KMS-11 (cell line): ENCODE results near the gene IGFBP6.

Experiments used
- H2AFZ ChIP-seq: fragments of 200-600 bp; sonication (generic); 2 replicates; pipeline ENCODE4 v1.6.1; 2016; ENCODE audit warnings: antibody characterized with exemption, mixed run types, low read depth
- H3K27ac ChIP-seq: fragments of 200-600 bp; sonication (generic); 2 replicates; pipeline ENCODE4 v1.6.1; 2016; ENCODE audit warnings: mild to moderate bottlenecking, mixed run types
- H3K27me3 ChIP-seq: fragments of 200-600 bp; sonication (generic); 2 replicates; pipeline ENCODE4 v1.6.1; 2017; ENCODE audit warnings: mild to moderate bottlenecking, low read depth, mixed run types, moderate library complexity; ENCODE audit not compliant: insufficient read depth
- H3K36me3 ChIP-seq: fragments of 200-600 bp; sonication (generic); 2 replicates; pipeline ENCODE4 v1.6.1; 2017; ENCODE audit warnings: mild to moderate bottlenecking, mixed run types; ENCODE audit not compliant: insufficient read depth
- H3K4me1 ChIP-seq: fragments of 200-600 bp; sonication (generic); 2 replicates; pipeline ENCODE4 v1.6.1; 2016; ENCODE audit warnings: mild to moderate bottlenecking, low read depth, mixed run types; ENCODE audit not compliant: poor library complexity, severe bottlenecking
- H3K4me2 ChIP-seq: fragments of 200-600 bp; sonication (generic); 2 replicates; pipeline ENCODE4 v1.7.0; 2016; ENCODE audit warnings: mild to moderate bottlenecking, mixed run types
- H3K4me3 ChIP-seq: fragments of 200-600 bp; sonication (generic); IDR thresholded peaks from 2 replicates; pipeline ENCODE4 v1.6.1; 2017; ENCODE audit warnings: low read depth, low read length, mixed read lengths; ENCODE audit not compliant: insufficient read depth
- H3K79me2 ChIP-seq: fragments of 200-600 bp; sonication (generic); 2 replicates; pipeline ENCODE4 v1.6.1; 2016; ENCODE audit warnings: low read depth, mixed run types; ENCODE audit not compliant: insufficient read depth
- H3K9ac ChIP-seq: fragments of 200-600 bp; sonication (generic); 2 replicates; pipeline ENCODE4 v1.6.1; 2016; ENCODE audit warnings: mild to moderate bottlenecking, mixed run types
- H4K20me1 ChIP-seq: fragments of 200-600 bp; sonication (generic); 2 replicates; pipeline ENCODE4 v1.6.1; 2016; ENCODE audit warnings: mild to moderate bottlenecking, mixed run types; ENCODE audit not compliant: insufficient read depth
- CTCF ChIP-seq: fragments of 200-600 bp; sonication (generic); conservative IDR thresholded peaks from 2 replicates; pipeline ENCODE4 v1.6.1; 2017; ENCODE audit warnings: low read depth, mild to moderate bottlenecking, antibody characterized with exemption, low read length, moderate library complexity, mixed read lengths

IGFBP6 gene

GRCh38 chr12:53056901-53057300, 40.6 kb upstream of the IGFBP6 start:
- Histone ChIP-seq H3K27ac (no peak overlapping the region), H3K36me3 (no peaks in the 10 kb centered on the region)
- no peak for TF ChIP-seq CTCF

GRCh38 chr12:53057816-53058500, 39.5 kb upstream of the IGFBP6 start:
- Histone ChIP-seq H4K20me1 (no peaks in the 10 kb centered on the region), H3K9ac (no peak overlapping the region), H3K27me3 (peaks cover 14% of the 10 kb centered on the region; the same call in 1 of the 2 replicates), H3K36me3 (no peaks in the 10 kb centered on the region), H3K79me2 (no peaks in the 10 kb centered on the region), H3K4me1 (peaks cover 12% of the 10 kb centered on the region), H3K4me2 (no peak overlapping the region), H3K4me3 (no peak overlapping the region), H3K27ac (no peak overlapping the region), H2AFZ (no peak overlapping the region)
- no peak for TF ChIP-seq CTCF

More at GRCh38 chr12:53056901-53057300, 40.6 kb upstream of the IGFBP6 start:
- no peak overlapping the region for H3K4me2 ChIP-seq
- peaks cover 12% of the 10 kb centered on the region for H3K4me1 ChIP-seq
- H4K20me1 ChIP-seq = no peaks in the 10 kb centered on the region
- H3K9ac ChIP-seq = no peak overlapping the region
- no peak overlapping the region for H2AFZ ChIP-seq
- H3K4me3 ChIP-seq = no peak overlapping the region
- no peaks in the 10 kb centered on the region for H3K79me2 ChIP-seq
- H3K27me3 ChIP-seq = peaks cover 14% of the 10 kb centered on the region; the same call in 1 of the 2 replicates

DNA sequence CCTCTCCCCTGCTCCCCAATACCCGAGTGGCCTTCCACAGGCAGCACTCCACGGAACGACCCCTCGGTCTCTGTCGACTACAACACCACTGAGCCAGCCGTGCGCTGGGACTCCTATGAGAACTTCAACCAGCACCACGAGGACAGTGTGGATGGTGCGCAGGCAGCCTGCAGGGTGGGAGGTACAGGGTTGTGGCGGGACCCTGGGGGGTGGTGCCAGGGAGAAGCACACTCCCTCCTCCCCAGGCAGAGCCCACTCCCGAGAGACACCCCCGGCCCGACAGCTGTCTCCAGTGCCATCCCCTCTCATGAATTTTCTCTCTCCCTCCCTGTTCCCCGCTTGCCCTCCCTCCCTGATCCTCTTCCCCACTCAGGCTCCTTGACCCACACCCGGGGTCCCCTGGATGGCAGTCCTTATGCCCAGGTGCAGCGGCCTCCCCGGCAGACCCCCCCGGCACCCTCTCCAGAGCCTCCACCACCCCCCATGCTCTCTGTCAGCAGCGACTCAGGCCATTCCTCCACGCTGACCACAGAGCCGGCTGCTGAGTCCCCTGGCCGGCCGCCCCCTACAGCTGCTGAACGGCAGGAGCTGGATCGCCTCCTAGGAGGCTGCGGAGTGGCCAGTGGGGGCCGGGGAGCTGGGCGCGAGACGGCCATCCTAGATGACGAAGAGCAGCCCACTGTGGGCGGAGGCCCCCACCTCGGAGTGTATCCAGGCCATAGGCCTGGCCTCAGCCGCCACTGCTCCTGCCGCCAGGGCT, 38.6 kb upstream of the IGFBP6 start:
- Histone ChIP-seq H3K27me3 (peaks cover 14% of the 10 kb centered on the region; the same call in 1 of the 2 replicates), H4K20me1 (no peaks in the 10 kb centered on the region), H3K4me3 (no peak overlapping the region), H3K36me3 (no peaks in the 10 kb centered on the region), H3K4me2 (no peak overlapping the region), H3K9ac (no peak overlapping the region), H2AFZ (no peak overlapping the region), H3K27ac (no peak overlapping the region), H3K4me1 (peaks cover 7% of the 10 kb centered on the region), H3K79me2 (no peaks in the 10 kb centered on the region)
- TF ChIP-seq CTCF = no peak

DNA sequence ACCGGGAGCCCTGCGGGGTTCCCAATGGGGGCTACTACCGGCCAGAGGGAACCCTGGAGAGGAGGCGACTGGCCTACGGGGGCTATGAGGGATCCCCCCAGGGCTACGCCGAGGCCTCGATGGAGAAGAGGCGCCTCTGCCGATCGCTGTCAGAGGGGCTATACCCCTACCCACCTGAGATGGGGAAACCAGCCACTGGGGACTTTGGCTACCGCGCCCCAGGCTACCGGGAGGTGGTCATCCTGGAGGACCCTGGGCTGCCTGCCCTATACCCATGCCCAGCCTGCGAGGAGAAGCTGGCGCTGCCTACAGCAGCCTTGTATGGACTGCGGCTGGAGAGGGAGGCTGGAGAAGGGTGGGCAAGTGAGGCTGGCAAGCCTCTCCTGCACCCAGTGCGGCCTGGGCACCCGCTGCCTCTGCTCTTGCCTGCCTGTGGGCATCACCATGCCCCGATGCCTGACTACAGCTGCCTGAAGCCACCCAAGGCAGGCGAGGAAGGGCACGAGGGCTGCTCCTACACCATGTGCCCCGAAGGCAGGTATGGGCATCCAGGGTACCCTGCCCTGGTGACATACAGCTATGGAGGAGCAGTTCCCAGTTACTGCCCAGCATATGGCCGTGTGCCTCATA, 37.9 kb upstream of the IGFBP6 start:
- Histone ChIP-seq H4K20me1 (no peaks in the 10 kb centered on the region), H3K27me3 (peaks cover 14% of the 10 kb centered on the region; the same call in 1 of the 2 replicates), H3K4me2 (no peak overlapping the region), H3K79me2 (no peaks in the 10 kb centered on the region), H3K27ac (no peak overlapping the region), H3K4me3 (no peak overlapping the region), H3K36me3 (no peaks in the 10 kb centered on the region), H3K9ac (no peak overlapping the region), H3K4me1 (peaks cover 7% of the 10 kb centered on the region), H2AFZ (no peak overlapping the region)
- no peak for TF ChIP-seq CTCF
